GM12891 (cell line): ENCODE results near the gene PRKCE.

Experiments used
- POLR2A ChIP-seq: IDR thresholded peaks from 2 replicates; pipeline ENCODE4 v1.6.1; 2011; ENCODE audit warnings: low read depth, low read length, control low read depth
- SPI1 ChIP-seq: IDR thresholded peaks from 2 replicates; pipeline ENCODE4 v1.6.1; 2011; ENCODE audit warnings: low read depth, low read length, control low read depth

- TF ChIP-seq POLR2A (no peak), SPI1 (no peak)
Measured at GRCh38 chr2:46225730-46226129, 574.3 kb downstream of the PRKCE start.
